CD4-positive, alpha-beta memory T cell (primary cell): Measurements from ENCODE around the gene GNAT2. TPM values are rescaled to one million over a fixed set of nuclear protein-coding genes. Genes with fewer than 3 reads are reported as not detected.
A peak's percentile ranks its signal among the peaks of the same experiment; 100 is the strongest.

ENCODE experiments used
- CTCF ChIA-PET: fragments of 350-600 bp; sonication (Branson Sonifier 250); formaldehyde crosslinking; loops from one replicate; lab custom pipeline; 2021; ENCODE audit warnings: inconsistent platforms; ENCODE audit not compliant: partially characterized antibody; lab: Charles Lee
- POLR2A ChIA-PET: fragments of 350-600 bp; sonication (Branson Sonifier 250); formaldehyde crosslinking; loops from one replicate; lab custom pipeline; 2021; ENCODE audit not compliant: partially characterized antibody; lab: Charles Lee
- DNase-seq, 5 donors: peaks; one replicate each; pipeline versions ENCODE4 v3.0.0 to v3.0.0-alpha.2; 2020 to 2022; ENCODE audit warnings: mixed read lengths in 1 of 5
- H3K27ac ChIP-seq: one replicate; pipeline ENCODE4 v1.7.0; 2013; ENCODE audit warnings: low read depth, low read length
- H3K27me3 ChIP-seq: 2 replicates; pipeline ENCODE4 v1.7.0; 2013; ENCODE audit warnings: mild to moderate bottlenecking, low read length, moderate library complexity; ENCODE audit not compliant: insufficient read depth
- H3K36me3 ChIP-seq: 2 replicates; pipeline ENCODE4 v1.7.0; 2013; ENCODE audit warnings: mild to moderate bottlenecking, low read length, moderate library complexity; ENCODE audit not compliant: insufficient read depth
- H3K4me1 ChIP-seq: 2 replicates; pipeline ENCODE4 v1.7.0; 2013; ENCODE audit warnings: mild to moderate bottlenecking, low read length, moderate library complexity; ENCODE audit not compliant: insufficient read depth
- H3K4me3 ChIP-seq, 2 donors: one replicate each; pipeline ENCODE4 v1.7.0; 2013; ENCODE audit warnings: low read length in 2 of 2, mild to moderate bottlenecking in 1 of 2
- H3K9me3 ChIP-seq, 2 donors: one replicate each; pipeline ENCODE4 v1.7.0; 2013; ENCODE audit warnings: low read length in 2 of 2, control low read depth in 1 of 2; ENCODE audit not compliant: control insufficient read depth in 1 of 2
- H3K27ac Mint-ChIP-seq, 7 donors: one replicate each; pipeline ENCODE4 v1.8.0; 2020 to 2021; ENCODE audit warnings: mixed read lengths in 7 of 7, mild to moderate bottlenecking in 6 of 7, inconsistent platforms in 3 of 7, moderate library complexity in 3 of 7
- H3K27me3 Mint-ChIP-seq, 2 donors: one replicate each; pipeline ENCODE4 v1.8.0; 2020 to 2021; ENCODE audit warnings: mixed read lengths in 2 of 2
- H3K36me3 Mint-ChIP-seq, 2 donors: one replicate each; pipeline ENCODE4 v1.8.0; 2020 to 2021; ENCODE audit warnings: mixed read lengths in 2 of 2, inconsistent platforms in 1 of 2, mild to moderate bottlenecking in 1 of 2
- H3K4me1 Mint-ChIP-seq, 4 donors: one replicate each; pipeline ENCODE4 v1.8.0; 2020 to 2021; ENCODE audit warnings: mixed read lengths in 4 of 4, mild to moderate bottlenecking in 1 of 4
- H3K4me3 Mint-ChIP-seq, 8 donors: one replicate each; pipeline ENCODE4 v1.8.0; 2020 to 2021; ENCODE audit warnings: mixed read lengths in 8 of 8, mild to moderate bottlenecking in 7 of 8, moderate library complexity in 6 of 8, inconsistent platforms in 3 of 8
- H3K9me3 Mint-ChIP-seq, 8 donors: one replicate each; pipeline ENCODE4 v1.8.0; 2020 to 2021; ENCODE audit warnings: mixed read lengths in 8 of 8, mild to moderate bottlenecking in 5 of 8, inconsistent platforms in 3 of 8, moderate library complexity in 1 of 8
- intact Hi-C: fragments of 100-400 bp; cut with micrococcal nuclease; formaldehyde crosslinking; loops from one replicate; pipeline ENCODE4 v1.15.1; 2023
- polyA plus RNA-seq, 2 donors: library from polyadenylated mRNA; unstranded; fragments of 300-500 nt; fragmentation: Illumina TruSeq; gene quantifications; one replicate each; pipeline ENCODE4 v1.2.3, GENCODE V29; 2021
- total RNA-seq, 2 experiments: library from RNA; stranded (reverse); gene quantifications; one replicate each; pipeline ENCODE4 v1.2.3, GENCODE V29; 2021

GNAT2 gene
- total and polyA plus RNA-seq, 4 experiments from 2014 or later, result not detected

GRCh38 chr1:109639063-109639840 lies 19.8 kb upstream of the GNAT2 start:
- H3K36me3 ChIP-seq, result no peaks in the 10 kb centered on the region
- no peak overlapping the region for H3K4me3 Mint-ChIP-seq
- H3K27ac ChIP-seq, result no peak overlapping the region
- peaks cover 13 to 30% (median 21%) of the 10 kb centered on the region in 4 donors for H3K4me1 Mint-ChIP-seq
- ChIA-PET CTCF (interaction anchor here (0.7 to 20.3 kb wide), 45 partner anchors 10 to 412 kb away, joined by 3 to 394 read pairs (median 6); partner anchors contain the start of genes AHCYL1, AMPD2, CYB561D1 and GNAI3), POLR2A (interaction anchor here (0.8 to 6.0 kb wide), 5 partner anchors 16 to 136 kb away, joined by 5 to 41 read pairs (median 17); partner anchors contain the start of genes GNAI3 and GSTM4)
- H3K27ac Mint-ChIP-seq, result no peak overlapping the region
- H3K4me1 ChIP-seq, result peaks cover 28% of the 10 kb centered on the region
- H3K27me3 ChIP-seq, result no peaks in the 10 kb centered on the region
- H3K36me3 Mint-ChIP-seq, result no peaks in the 10 kb centered on the region
- H3K27me3 Mint-ChIP-seq, result peaks cover 0 to 2% of the 10 kb centered on the region in 2 donors
- no peaks in the 10 kb centered on the region for H3K9me3 ChIP-seq
- H3K4me3 ChIP-seq, result no peak overlapping the region
- intact Hi-C loops, result no loop called here
- H3K9me3 Mint-ChIP-seq, result no peaks in the 10 kb centered on the region
- DNase-seq, result peak in 1 of 5 donors; percentile 27

GRCh38 chr1:109637446-109637845 lies 18.0 kb upstream of the GNAT2 start:
- intact Hi-C loops, result no loop called here
- no peak overlapping the region for H3K4me3 ChIP-seq
- peaks cover 13 to 26% (median 17%) of the 10 kb centered on the region in 4 donors for H3K4me1 Mint-ChIP-seq
- H3K27me3 Mint-ChIP-seq, result peaks cover 0 to 2% of the 10 kb centered on the region in 2 donors
- H3K27me3 ChIP-seq, result no peaks in the 10 kb centered on the region
- H3K4me3 Mint-ChIP-seq, result peak overlapping the region in 1 of 8 donors; percentile 58
- no peak overlapping the region for H3K27ac ChIP-seq
- H3K4me1 ChIP-seq, result peaks cover 21% of the 10 kb centered on the region
- no peak for DNase-seq
- H3K36me3 ChIP-seq, result no peaks in the 10 kb centered on the region
- H3K9me3 Mint-ChIP-seq, result no peaks in the 10 kb centered on the region
- no peaks in the 10 kb centered on the region for H3K9me3 ChIP-seq
- H3K27ac Mint-ChIP-seq, result no peak overlapping the region
- CTCF ChIA-PET, result interaction anchor here (1.0 to 20.3 kb wide), 9 partner anchors 9 to 409 kb away, joined by 3 to 394 read pairs (median 13); partner anchors contain the start of genes AHCYL1 and GPR61
- H3K36me3 Mint-ChIP-seq, result peaks cover 0 to 3% of the 10 kb centered on the region in 2 donors
- POLR2A ChIA-PET, result interaction anchor here (1.2 to 6.0 kb wide), 2 partner anchors 89 to 91 kb away, joined by 3 to 41 read pairs; partner anchors contain the start of gene GNAI3

- Mint-ChIP-seq H3K27me3 (peaks cover 0 to 2% of the 10 kb centered on the region in 2 donors), H3K4me1 (peaks cover 13 to 26% (median 17%) of the 10 kb centered on the region in 4 donors), H3K27ac (no peak overlapping the region), H3K36me3 (peaks cover 0 to 9% of the 10 kb centered on the region in 2 donors), H3K4me3 (no peak overlapping the region), H3K9me3 (no peaks in the 10 kb centered on the region)
- Histone ChIP-seq H3K4me3 (no peak overlapping the region), H3K4me1 (peaks cover 21% of the 10 kb centered on the region), H3K9me3 (no peaks in the 10 kb centered on the region), H3K27ac (no peak overlapping the region), H3K27me3 (no peaks in the 10 kb centered on the region), H3K36me3 (peaks cover 4% of the 10 kb centered on the region)
- intact Hi-C loops, result no loop called here
- ChIA-PET CTCF (interaction anchor here (0.8 to 20.3 kb wide), 9 partner anchors 8 to 408 kb away, joined by 3 to 394 read pairs (median 13); partner anchors contain the start of genes AHCYL1, GNAI3 and GPR61), POLR2A (interaction anchor here (1.2 to 6.0 kb wide), 3 partner anchors 17 to 90 kb away, joined by 3 to 41 read pairs (median 6); partner anchors contain the start of genes AMPD2, GNAI3 and GNAT2)
- no peak for DNase-seq
Observed at GRCh38 chr1:109636201-109636952, 17.0 kb upstream of the GNAT2 start.

GRCh38 chr1:109635862-109636200 lies 16.4 kb upstream of the GNAT2 start:
- intact Hi-C loops, result no loop called here
- Mint-ChIP-seq H3K4me3 (no peak overlapping the region), H3K4me1 (peaks cover 13 to 26% (median 17%) of the 10 kb centered on the region in 4 donors), H3K27ac (no peak overlapping the region), H3K27me3 (peaks cover 0 to 2% of the 10 kb centered on the region in 2 donors), H3K9me3 (no peaks in the 10 kb centered on the region), H3K36me3 (peaks cover 4 to 13% of the 10 kb centered on the region in 2 donors)
- no peaks in the 10 kb centered on the region for H3K27me3 ChIP-seq
- ChIA-PET CTCF (interaction anchor here (0.8 to 20.3 kb wide), 6 partner anchors 13 to 348 kb away, joined by 3 to 394 read pairs (median 60); partner anchors contain the start of genes AHCYL1, GNAI3 and GPR61), POLR2A (interaction anchor here (1.6 to 6.0 kb wide), 2 partner anchors 16 to 87 kb away, joined by 6 to 41 read pairs; partner anchors contain the start of genes AMPD2, GNAI3 and GNAT2)
- H3K9me3 ChIP-seq, result no peaks in the 10 kb centered on the region
- no peak for DNase-seq
- peaks cover 21% of the 10 kb centered on the region for H3K4me1 ChIP-seq
- no peak overlapping the region for H3K27ac ChIP-seq
- peaks cover 10% of the 10 kb centered on the region for H3K36me3 ChIP-seq
- no peak overlapping the region for H3K4me3 ChIP-seq

- peaks cover 13% of the 10 kb centered on the region for H3K36me3 ChIP-seq
- Mint-ChIP-seq H3K27ac (peak overlapping the region in 6 of 7 donors; percentile 3 to 87 (median 50)), H3K9me3 (no peaks in the 10 kb centered on the region), H3K27me3 (peaks cover 0 to under 1% of the 10 kb centered on the region in 2 donors), H3K36me3 (peaks cover 6 to 14% of the 10 kb centered on the region in 2 donors), H3K4me1 (peaks cover 11 to 21% (median 14%) of the 10 kb centered on the region in 4 donors), H3K4me3 (peak overlapping the region in 2 of 8 donors; percentile 59 to 62)
- ChIA-PET POLR2A (interaction anchor here (0.6 to 6.0 kb wide), 6 partner anchors 14 to 349 kb away, joined by 3 to 41 read pairs (median 6); partner anchors contain the start of genes AHCYL1, AMPD2, GNAI3 and GNAT2), CTCF (interaction anchor here (0.7 to 20.3 kb wide), 5 partner anchors 11 to 350 kb away, joined by 3 to 394 read pairs (median 106); partner anchors contain the start of genes AHCYL1 and GPR61)
- no peak overlapping the region for H3K4me3 ChIP-seq
- intact Hi-C loops, result no loop called here
- peaks cover 16% of the 10 kb centered on the region for H3K4me1 ChIP-seq
- no peaks in the 10 kb centered on the region for H3K27me3 ChIP-seq
- H3K9me3 ChIP-seq, result no peaks in the 10 kb centered on the region
- H3K27ac ChIP-seq, result no peak overlapping the region
- peak in 1 of 5 donors; percentile 22 for DNase-seq
Observed at GRCh38 chr1:109634771-109635750, 15.6 kb upstream of the GNAT2 start.

- Mint-ChIP-seq H3K27me3 (no peaks in the 10 kb centered on the region), H3K4me1 (peaks cover 10 to 19% (median 13%) of the 10 kb centered on the region in 4 donors), H3K36me3 (peaks cover 13 to 22% of the 10 kb centered on the region in 2 donors), H3K27ac (peak overlapping the region; percentile 3 to 87 (median 56)), H3K9me3 (no peaks in the 10 kb centered on the region), H3K4me3 (no peak overlapping the region)
- ChIA-PET CTCF (interaction anchor here (0.7 to 20.3 kb wide), 3 partner anchors 10 to 142 kb away, joined by 3 to 394 read pairs (median 314); partner anchors contain the start of gene GPR61), POLR2A (interaction anchor here (0.6 to 2.6 kb wide), 6 partner anchors 13 to 400 kb away, joined by 3 to 8 read pairs (median 4); partner anchors contain the start of genes AHCYL1, GNAI3 and STRIP1)
- no peak for DNase-seq
- Histone ChIP-seq H3K36me3 (peaks cover 15% of the 10 kb centered on the region), H3K4me1 (peaks cover 16% of the 10 kb centered on the region), H3K27ac (no peak overlapping the region), H3K4me3 (no peak overlapping the region), H3K27me3 (no peaks in the 10 kb centered on the region), H3K9me3 (no peaks in the 10 kb centered on the region)
- intact Hi-C loops, result no loop called here
Observed at GRCh38 chr1:109634292-109634691, 14.9 kb upstream of the GNAT2 start.
